Choroid plexus epithelial cell (primary cell): ENCODE results near the gene GNPDA1.

Source experiments
- DNase-seq: peaks from one replicate; pipeline ENCODE4 v3.0.0-alpha.2; 2010; ENCODE audit warnings: low read depth
- H3K4me3 ChIP-seq: 2 replicates; pipeline ENCODE4 v1.5.1; 2011; ENCODE audit warnings: low read depth, mild to moderate bottlenecking, control low read depth, low read length, moderate library complexity
- CTCF ChIP-seq: conservative IDR thresholded peaks from 2 replicates; pipeline ENCODE4 v1.5.1; 2011; ENCODE audit warnings: low read depth, mild to moderate bottlenecking, control low read depth, inconsistent platforms, low read length, moderate library complexity

The GNPDA1 gene

GRCh38 chr5:142032747-142033631, 20.2 kb upstream of the GNPDA1 start:
- TF ChIP-seq CTCF = no peak
- H3K4me3 ChIP-seq = no peak overlapping the region
- DNase-seq = no peak

GRCh38 chr5:142032150-142032549, 19.3 kb upstream of the GNPDA1 start:
- TF ChIP-seq CTCF = no peak
- DNase-seq = no peak
- H3K4me3 ChIP-seq = no peak overlapping the region

- H3K4me3 ChIP-seq = no peak overlapping the region
- no peak for TF ChIP-seq CTCF
Observed at GRCh38 chr5:142025637-142026036, 12.8 kb upstream of the GNPDA1 start.

GRCh38 chr5:142024771-142025304, 12.0 kb upstream of the GNPDA1 start:
- H3K4me3 ChIP-seq = peak overlapping the region; percentile 59
- peak; percentile 1 for TF ChIP-seq CTCF
- peak; percentile 84 for DNase-seq

More at GRCh38 chr5:142025637-142026036, 12.8 kb upstream of the GNPDA1 start:
- no peak for DNase-seq

- TF ChIP-seq CTCF = no peak
- H3K4me3 ChIP-seq = no peak overlapping the region
- no peak for DNase-seq
Observed at GRCh38 chr5:142023836-142024235, 11.0 kb upstream of the GNPDA1 start.

- H3K4me3 ChIP-seq = no peak overlapping the region
- TF ChIP-seq CTCF = no peak
- DNase-seq = no peak
Observed at GRCh38 chr5:142020122-142020659, 7.4 kb upstream of the GNPDA1 start.
